ENCODE results near the gene KIAA0408. TPM values are rescaled to one million over a fixed set of nuclear protein-coding genes. Genes with fewer than 3 reads are reported as not detected.

The KIAA0408 gene
- total and polyA plus RNA-seq, 2 donors (not counting 1 experiment from before 2014, with no cell fraction given) = 2.8 to 3.0 TPM

- Histone ChIP-seq H3K79me2 (ENCODE audit: control insufficient read depth, insufficient read depth, low read length) (no peaks in the 10 kb centered on the region), H3K9me3 (ENCODE audit: control insufficient read depth, insufficient read depth, low read depth, low read length) (no peaks in the 10 kb centered on the region), H3K27ac (ENCODE audit: insufficient read depth, low read length) (no peak overlapping the region), H4K20me1 (ENCODE audit: control insufficient read depth, extremely low read depth, insufficient read depth, low read length) (no peaks in the 10 kb centered on the region), H3K9ac (ENCODE audit: insufficient read depth, low read length) (no peak overlapping the region), H2AFZ (ENCODE audit: low read length) (no peak overlapping the region), H3K27me3 (ENCODE audit: control insufficient read depth, insufficient read depth, low read length) (no peaks in the 10 kb centered on the region), H3K36me3 (ENCODE audit: control insufficient read depth, insufficient read depth, low read length) (no peaks in the 10 kb centered on the region), H3K4me2 (ENCODE audit: extremely low read depth, insufficient read depth, low read length) (no peak overlapping the region), H3K4me1 (ENCODE audit: control insufficient read depth, extremely low read depth, insufficient read depth, low read length) (no peaks in the 10 kb centered on the region), H3K4me3 (replicated peaks in 1 of 4; ENCODE audit: control extremely low read depth in 1 of 4, insufficient read depth in 1 of 4, low read depth in 3 of 4, low read length in 4 of 4) (no peak overlapping the region)
- TF ChIP-seq, protein P1, sequence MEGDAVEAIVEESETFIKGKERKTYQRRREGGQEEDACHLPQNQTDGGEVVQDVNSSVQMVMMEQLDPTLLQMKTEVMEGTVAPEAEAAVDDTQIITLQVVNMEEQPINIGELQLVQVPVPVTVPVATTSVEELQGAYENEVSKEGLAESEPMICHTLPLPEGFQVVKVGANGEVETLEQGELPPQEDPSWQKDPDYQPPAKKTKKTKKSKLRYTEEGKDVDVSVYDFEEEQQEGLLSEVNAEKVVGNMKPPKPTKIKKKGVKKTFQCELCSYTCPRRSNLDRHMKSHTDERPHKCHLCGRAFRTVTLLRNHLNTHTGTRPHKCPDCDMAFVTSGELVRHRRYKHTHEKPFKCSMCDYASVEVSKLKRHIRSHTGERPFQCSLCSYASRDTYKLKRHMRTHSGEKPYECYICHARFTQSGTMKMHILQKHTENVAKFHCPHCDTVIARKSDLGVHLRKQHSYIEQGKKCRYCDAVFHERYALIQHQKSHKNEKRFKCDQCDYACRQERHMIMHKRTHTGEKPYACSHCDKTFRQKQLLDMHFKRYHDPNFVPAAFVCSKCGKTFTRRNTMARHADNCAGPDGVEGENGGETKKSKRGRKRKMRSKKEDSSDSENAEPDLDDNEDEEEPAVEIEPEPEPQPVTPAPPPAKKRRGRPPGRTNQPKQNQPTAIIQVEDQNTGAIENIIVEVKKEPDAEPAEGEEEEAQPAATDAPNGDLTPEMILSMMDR (conservative IDR thresholded peaks at IDR 0.05 in 1 of 2, IDR thresholded peaks at IDR 0.05 in 1 of 2; ENCODE audit: low read depth in 1 of 2, low read length in 2 of 2) = no peak
- TF ChIP-seq EZH2 (IDR thresholded peaks at IDR 0.05; ENCODE audit: low read length, missing control alignments) = no peak
- no peak for DNase-seq (ENCODE audit: low read depth in 2 of 2)
Measured at GRCh38 chr6:127497410-127497809, 38.2 kb upstream of the KIAA0408 start.

GRCh38 chr6:127496471-127496870 lies 37.3 kb upstream of the KIAA0408 start:
- Histone ChIP-seq H3K4me1 (ENCODE audit: control insufficient read depth, extremely low read depth, insufficient read depth, low read length) (no peaks in the 10 kb centered on the region), H3K36me3 (ENCODE audit: control insufficient read depth, insufficient read depth, low read length) (no peaks in the 10 kb centered on the region), H3K9me3 (ENCODE audit: control insufficient read depth, insufficient read depth, low read depth, low read length) (no peaks in the 10 kb centered on the region), H3K4me2 (ENCODE audit: extremely low read depth, insufficient read depth, low read length) (no peak overlapping the region), H3K9ac (ENCODE audit: insufficient read depth, low read length) (no peak overlapping the region), H3K4me3 (replicated peaks in 1 of 4; ENCODE audit: control extremely low read depth in 1 of 4, insufficient read depth in 1 of 4, low read depth in 3 of 4, low read length in 4 of 4) (no peak overlapping the region), H3K27ac (ENCODE audit: insufficient read depth, low read length) (no peak overlapping the region), H2AFZ (ENCODE audit: low read length) (no peak overlapping the region), H3K79me2 (ENCODE audit: control insufficient read depth, insufficient read depth, low read length) (no peaks in the 10 kb centered on the region), H3K27me3 (ENCODE audit: control insufficient read depth, insufficient read depth, low read length) (no peaks in the 10 kb centered on the region), H4K20me1 (ENCODE audit: control insufficient read depth, extremely low read depth, insufficient read depth, low read length) (no peaks in the 10 kb centered on the region)
- TF ChIP-seq, protein P1 (conservative IDR thresholded peaks at IDR 0.05 in 1 of 2, IDR thresholded peaks at IDR 0.05 in 1 of 2; ENCODE audit: low read depth in 1 of 2, low read length in 2 of 2) = no peak
- TF ChIP-seq EZH2 (IDR thresholded peaks at IDR 0.05; ENCODE audit: low read length, missing control alignments) = no peak
- DNase-seq (ENCODE audit: low read depth in 2 of 2) = peak in 1 of 2 donors; percentile 15

DNA sequence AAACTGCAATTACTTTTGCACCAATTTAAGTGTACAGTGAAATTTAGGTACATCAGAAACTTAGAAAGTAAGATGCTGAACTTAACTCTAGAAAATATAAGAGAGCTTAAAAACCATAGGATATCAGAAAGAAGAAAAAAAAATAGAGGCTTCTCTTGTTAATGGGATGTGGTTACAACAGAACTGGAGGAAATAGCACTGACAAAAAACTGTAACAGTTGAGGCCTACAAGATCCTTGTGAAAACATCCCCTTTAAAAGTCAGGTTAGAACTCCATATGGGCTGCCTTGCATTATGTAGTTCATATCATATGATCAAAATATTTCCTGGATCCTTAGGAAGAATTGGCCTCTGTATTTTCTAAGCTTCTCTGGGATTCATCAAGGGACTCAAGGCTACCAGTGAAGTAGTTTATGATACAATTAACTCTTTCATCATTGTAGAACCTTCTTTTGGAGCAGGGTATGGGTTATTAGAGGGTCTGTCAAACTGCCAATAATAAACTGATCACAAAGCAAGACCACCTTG lies 35.1 kb upstream of the KIAA0408 start:
- no peak for DNase-seq (ENCODE audit: low read depth in 2 of 2)
- Histone ChIP-seq H3K4me2 (ENCODE audit: extremely low read depth, insufficient read depth, low read length) (no peak overlapping the region), H4K20me1 (ENCODE audit: control insufficient read depth, extremely low read depth, insufficient read depth, low read length) (no peaks in the 10 kb centered on the region), H3K9me3 (ENCODE audit: control insufficient read depth, insufficient read depth, low read depth, low read length) (no peaks in the 10 kb centered on the region), H2AFZ (ENCODE audit: low read length) (no peak overlapping the region), H3K27me3 (ENCODE audit: control insufficient read depth, insufficient read depth, low read length) (no peaks in the 10 kb centered on the region), H3K27ac (ENCODE audit: insufficient read depth, low read length) (no peak overlapping the region), H3K79me2 (ENCODE audit: control insufficient read depth, insufficient read depth, low read length) (no peaks in the 10 kb centered on the region), H3K9ac (ENCODE audit: insufficient read depth, low read length) (no peak overlapping the region), H3K4me3 (replicated peaks in 1 of 4; ENCODE audit: control extremely low read depth in 1 of 4, insufficient read depth in 1 of 4, low read depth in 3 of 4, low read length in 4 of 4) (no peak overlapping the region), H3K36me3 (ENCODE audit: control insufficient read depth, insufficient read depth, low read length) (no peaks in the 10 kb centered on the region), H3K4me1 (ENCODE audit: control insufficient read depth, extremely low read depth, insufficient read depth, low read length) (no peaks in the 10 kb centered on the region)
- TF ChIP-seq EZH2 (IDR thresholded peaks at IDR 0.05; ENCODE audit: low read length, missing control alignments) = no peak
- TF ChIP-seq, protein P1 (conservative IDR thresholded peaks at IDR 0.05 in 1 of 2, IDR thresholded peaks at IDR 0.05 in 1 of 2; ENCODE audit: low read depth in 1 of 2, low read length in 2 of 2) = no peak

Measured in fibroblast of lung (primary cell).